ENCODE data around the gene APOC3. TPM values are rescaled to one million over a fixed set of nuclear protein-coding genes. Genes with fewer than 3 reads are reported as not detected.

APOC3 gene
- total and polyA plus RNA-seq, 10 of the 15 experiments (the other 5 are each of a cell fraction or from before 2014, with no cell fraction given), result 1.9 TPM; not detected in 9

- TF ChIP-seq, protein P1, sequence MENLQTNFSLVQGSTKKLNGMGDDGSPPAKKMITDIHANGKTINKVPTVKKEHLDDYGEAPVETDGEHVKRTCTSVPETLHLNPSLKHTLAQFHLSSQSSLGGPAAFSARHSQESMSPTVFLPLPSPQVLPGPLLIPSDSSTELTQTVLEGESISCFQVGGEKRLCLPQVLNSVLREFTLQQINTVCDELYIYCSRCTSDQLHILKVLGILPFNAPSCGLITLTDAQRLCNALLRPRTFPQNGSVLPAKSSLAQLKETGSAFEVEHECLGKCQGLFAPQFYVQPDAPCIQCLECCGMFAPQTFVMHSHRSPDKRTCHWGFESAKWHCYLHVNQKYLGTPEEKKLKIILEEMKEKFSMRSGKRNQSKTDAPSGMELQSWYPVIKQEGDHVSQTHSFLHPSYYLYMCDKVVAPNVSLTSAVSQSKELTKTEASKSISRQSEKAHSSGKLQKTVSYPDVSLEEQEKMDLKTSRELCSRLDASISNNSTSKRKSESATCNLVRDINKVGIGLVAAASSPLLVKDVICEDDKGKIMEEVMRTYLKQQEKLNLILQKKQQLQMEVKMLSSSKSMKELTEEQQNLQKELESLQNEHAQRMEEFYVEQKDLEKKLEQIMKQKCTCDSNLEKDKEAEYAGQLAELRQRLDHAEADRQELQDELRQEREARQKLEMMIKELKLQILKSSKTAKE (IDR thresholded peaks at IDR 0.05; ENCODE audit: low read depth, poor library complexity, severe bottlenecking), result no peak
- no peak for TF ChIP-seq FOS (IDR thresholded peaks at IDR 0.05; ENCODE audit: borderline replicate concordance, extremely low read depth, insufficient read length)
- TF ChIP-seq, protein P2, sequence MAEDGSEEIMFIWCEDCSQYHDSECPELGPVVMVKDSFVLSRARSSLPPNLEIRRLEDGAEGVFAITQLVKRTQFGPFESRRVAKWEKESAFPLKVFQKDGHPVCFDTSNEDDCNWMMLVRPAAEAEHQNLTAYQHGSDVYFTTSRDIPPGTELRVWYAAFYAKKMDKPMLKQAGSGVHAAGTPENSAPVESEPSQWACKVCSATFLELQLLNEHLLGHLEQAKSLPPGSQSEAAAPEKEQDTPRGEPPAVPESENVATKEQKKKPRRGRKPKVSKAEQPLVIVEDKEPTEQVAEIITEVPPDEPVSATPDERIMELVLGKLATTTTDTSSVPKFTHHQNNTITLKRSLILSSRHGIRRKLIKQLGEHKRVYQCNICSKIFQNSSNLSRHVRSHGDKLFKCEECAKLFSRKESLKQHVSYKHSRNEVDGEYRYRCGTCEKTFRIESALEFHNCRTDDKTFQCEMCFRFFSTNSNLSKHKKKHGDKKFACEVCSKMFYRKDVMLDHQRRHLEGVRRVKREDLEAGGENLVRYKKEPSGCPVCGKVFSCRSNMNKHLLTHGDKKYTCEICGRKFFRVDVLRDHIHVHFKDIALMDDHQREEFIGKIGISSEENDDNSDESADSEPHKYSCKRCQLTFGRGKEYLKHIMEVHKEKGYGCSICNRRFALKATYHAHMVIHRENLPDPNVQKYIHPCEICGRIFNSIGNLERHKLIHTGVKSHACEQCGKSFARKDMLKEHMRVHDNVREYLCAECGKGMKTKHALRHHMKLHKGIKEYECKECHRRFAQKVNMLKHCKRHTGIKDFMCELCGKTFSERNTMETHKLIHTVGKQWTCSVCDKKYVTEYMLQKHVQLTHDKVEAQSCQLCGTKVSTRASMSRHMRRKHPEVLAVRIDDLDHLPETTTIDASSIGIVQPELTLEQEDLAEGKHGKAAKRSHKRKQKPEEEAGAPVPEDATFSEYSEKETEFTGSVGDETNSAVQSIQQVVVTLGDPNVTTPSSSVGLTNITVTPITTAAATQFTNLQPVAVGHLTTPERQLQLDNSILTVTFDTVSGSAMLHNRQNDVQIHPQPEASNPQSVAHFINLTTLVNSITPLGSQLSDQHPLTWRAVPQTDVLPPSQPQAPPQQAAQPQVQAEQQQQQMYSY (CRISPR knock-in tag; IDR thresholded peaks at IDR 0.05), result no peak
Measured at GRCh38 chr11:116860303-116860702, 30.6 kb downstream of the APOC3 start (continued).

DNA sequence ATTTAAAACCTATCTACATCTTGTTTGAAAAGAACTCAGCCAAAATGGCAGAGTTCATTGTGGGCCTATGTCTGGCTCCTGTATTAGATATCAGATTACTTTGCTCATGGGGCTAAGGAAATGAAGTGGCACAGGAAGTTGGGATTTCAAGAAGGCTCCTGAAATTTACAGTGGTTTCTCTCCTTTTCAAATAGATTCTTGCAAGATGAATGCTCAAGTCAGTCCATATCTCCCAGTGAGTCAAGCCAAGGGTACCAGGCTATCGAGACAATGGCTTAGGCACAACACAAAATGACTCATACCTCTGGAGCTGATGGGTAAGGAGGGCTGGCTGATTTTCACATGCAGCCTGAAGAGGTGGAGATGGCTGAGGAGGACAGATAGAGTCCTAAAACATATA is 31.8 kb downstream of the APOC3 start:
- Histone ChIP-seq H3K79me2 (ENCODE audit: control insufficient read depth, insufficient read depth, low read length) (no peaks in the 10 kb centered on the region), H3K27ac (ENCODE audit: control insufficient read depth, insufficient read depth) (no peak overlapping the region), H2AFZ (ENCODE audit: control insufficient read depth, low read depth, low read length) (no peak overlapping the region), H3K4me3 (no peak overlapping the region), H3K9ac (ENCODE audit: control insufficient read depth, insufficient read depth, low read length) (no peak overlapping the region), H3K27me3 (replicated peaks in 1 of 2; ENCODE audit: control insufficient read depth in 2 of 2, insufficient read depth in 2 of 2, low read length in 1 of 2) (no peaks in the 10 kb centered on the region), H4K20me1 (ENCODE audit: control insufficient read depth, insufficient read depth) (no peaks in the 10 kb centered on the region), H3K9me3 (replicated peaks; ENCODE audit: control insufficient read depth, insufficient read depth, low read length) (no peaks in the 10 kb centered on the region), H3K4me1 (ENCODE audit: control insufficient read depth, insufficient read depth, low read length) (no peaks in the 10 kb centered on the region), H3K4me2 (ENCODE audit: control insufficient read depth, insufficient read depth) (no peak overlapping the region), H3K36me3 (ENCODE audit: control insufficient read depth in 2 of 2, insufficient read depth in 2 of 2, low read length in 1 of 2) (peaks cover 9 to 11% of the 10 kb centered on the region in 2 experiments; a peak in 3 of 4 replicates)
- ChIA-PET RAD21 (ENCODE audit: unreplicated experiment) (no interaction called here), CTCF (interaction anchor here (2.2 kb wide), 1 partner anchor 26 kb away, joined by 5 read pairs; no protein-coding TSS in a partner anchor), POLR2A (interaction anchor here (0.6 kb wide), 1 partner anchor 62 kb away, joined by 4 read pairs; no protein-coding TSS in a partner anchor), SMC1A (ENCODE audit: uncharacterized antibody, unreplicated experiment) (interaction anchor here (1.4 kb wide), 1 partner anchor 19 kb away, joined by 4 read pairs; no protein-coding TSS in a partner anchor)
- BruUV-seq (replicated peaks), result no TSS peak
- ATAC-seq (no peak), FAIRE-seq (no peak), DNase-seq (ENCODE audit: low read depth, low spot score) (no peak)
- in situ Hi-C loops (cut with MboI), result no loop called here
- 96% methylated on average over 1 of the region's 1 CpG for WGBS (ENCODE audit: insufficient coverage, insufficient replicate concordance, low lambda C conversion rate, missing lambda C conversion rate)
- intact Hi-C loops (cut with micrococcal nuclease; ENCODE audit: unreplicated experiment), result no loop called here
- TF ChIP-seq RELB (IDR thresholded peaks at IDR 0.05; ENCODE audit: low read depth) (no peak), ZBED1 (IDR thresholded peaks at IDR 0.05; ENCODE audit: borderline replicate concordance) (no peak), JUNB (IDR thresholded peaks at IDR 0.05) (no peak), SPI1 (IDR thresholded peaks at IDR 0.05; ENCODE audit: borderline replicate concordance, insufficient read depth, low read depth, low read length) (no peak), HDAC2 (IDR thresholded peaks at IDR 0.05) (no peak), MTA3 (IDR thresholded peaks at IDR 0.05; ENCODE audit: borderline replicate concordance, low read length) (no peak)
